Measurements from ENCODE around the gene TANC2. TPM values are rescaled to one million over a fixed set of nuclear protein-coding genes. Genes with fewer than 3 reads are reported as not detected.
A peak's percentile ranks its signal among the peaks of the same experiment; 100 is the strongest.

The TANC2 gene
- total RNA-seq = 10 to 100 TPM in 3 of 4 donors, 1 to 10 TPM in 1; 6.4 to 50.9 (median 20.1) TPM

GRCh38 chr17:62965686-62966425 lies at the start of gene TANC2:
Gene TANC2, plus strand, starts transcription at chr17:62966235. Its CDS starts 43,325 bp downstream, at chr17:63009560.
- peaks cover 0 to 28% (median 3%) of the 10 kb centered on the region in 3 donors for H3K4me1 ChIP-seq
- no peaks in the 10 kb centered on the region for H3K36me3 ChIP-seq
- peak within 1 kb of the TSS; percentile 59 to 91 (median 90) for H3K27ac ChIP-seq
- no peaks in the 10 kb centered on the region for H3K27me3 ChIP-seq
- no peaks in the 10 kb centered on the region for H3K9me3 ChIP-seq
- H3K4me3 ChIP-seq = peak within 1 kb of the TSS; percentile 95 to 97
- TF ChIP-seq POLR2AphosphoS5 (IDR thresholded peaks at IDR 0.05) = peak; percentile 37
- TF ChIP-seq, protein P1, sequence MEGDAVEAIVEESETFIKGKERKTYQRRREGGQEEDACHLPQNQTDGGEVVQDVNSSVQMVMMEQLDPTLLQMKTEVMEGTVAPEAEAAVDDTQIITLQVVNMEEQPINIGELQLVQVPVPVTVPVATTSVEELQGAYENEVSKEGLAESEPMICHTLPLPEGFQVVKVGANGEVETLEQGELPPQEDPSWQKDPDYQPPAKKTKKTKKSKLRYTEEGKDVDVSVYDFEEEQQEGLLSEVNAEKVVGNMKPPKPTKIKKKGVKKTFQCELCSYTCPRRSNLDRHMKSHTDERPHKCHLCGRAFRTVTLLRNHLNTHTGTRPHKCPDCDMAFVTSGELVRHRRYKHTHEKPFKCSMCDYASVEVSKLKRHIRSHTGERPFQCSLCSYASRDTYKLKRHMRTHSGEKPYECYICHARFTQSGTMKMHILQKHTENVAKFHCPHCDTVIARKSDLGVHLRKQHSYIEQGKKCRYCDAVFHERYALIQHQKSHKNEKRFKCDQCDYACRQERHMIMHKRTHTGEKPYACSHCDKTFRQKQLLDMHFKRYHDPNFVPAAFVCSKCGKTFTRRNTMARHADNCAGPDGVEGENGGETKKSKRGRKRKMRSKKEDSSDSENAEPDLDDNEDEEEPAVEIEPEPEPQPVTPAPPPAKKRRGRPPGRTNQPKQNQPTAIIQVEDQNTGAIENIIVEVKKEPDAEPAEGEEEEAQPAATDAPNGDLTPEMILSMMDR (IDR thresholded peaks at IDR 0.05) = no peak
- no peak for TF ChIP-seq EP300 (IDR thresholded peaks at IDR 0.05)
- TF ChIP-seq POLR2A (IDR thresholded peaks at IDR 0.05) = peak; percentile 11 to 24
- ATAC-seq = peak; percentile 92
- WGBS, 2 donors (ENCODE audit: low coverage in 1 of 2) = no CpG with 5 or more reads among the region's 81 CpGs

- no peak overlapping the region for H3K4me3 ChIP-seq
- H3K27me3 ChIP-seq = no peaks in the 10 kb centered on the region
- WGBS, 2 donors (ENCODE audit: low coverage in 1 of 2) = 48 to 55% methylated on average over 7 to 9 of the region's 9 CpGs
- H3K27ac ChIP-seq = peak overlapping the region in 1 of 4 donors; percentile 17
- no peaks in the 10 kb centered on the region for H3K36me3 ChIP-seq
- H3K9me3 ChIP-seq = peaks cover 0 to 7% (median 0%) of the 10 kb centered on the region in 3 donors
- no peak for TF ChIP-seq POLR2AphosphoS5 (IDR thresholded peaks at IDR 0.05)
- TF ChIP-seq, protein P1 (IDR thresholded peaks at IDR 0.05) = no peak
- no peak for TF ChIP-seq EP300 (IDR thresholded peaks at IDR 0.05)
- no peak for TF ChIP-seq POLR2A (IDR thresholded peaks at IDR 0.05)
- no peaks in the 10 kb centered on the region for H3K4me1 ChIP-seq
- ATAC-seq = peak; percentile 81
These were observed 49.1 kb upstream of the TANC2 start for GRCh38 chr17:62916684-62917571.

DNA sequence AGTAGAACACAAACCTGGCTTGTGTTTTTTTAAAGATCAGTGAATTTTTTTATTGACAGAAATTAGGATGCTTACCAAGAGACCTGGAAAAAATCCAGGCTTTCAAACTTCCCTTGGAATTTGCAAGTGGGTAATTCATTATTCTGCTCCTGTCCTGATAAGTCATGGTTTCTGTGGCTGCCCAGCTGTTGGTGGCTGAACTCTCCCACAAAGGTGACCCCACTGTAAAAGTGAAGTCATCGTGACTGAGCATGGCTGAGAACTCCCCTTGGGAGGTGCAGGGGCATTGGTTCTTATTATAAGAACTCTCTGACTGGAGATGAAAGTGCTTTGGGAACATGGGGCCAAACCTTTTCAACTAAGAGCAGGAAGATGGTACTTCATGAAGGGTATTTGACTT lies 46.6 kb upstream of the TANC2 start:
- no peaks in the 10 kb centered on the region for H3K4me1 ChIP-seq
- H3K27ac ChIP-seq = no peak overlapping the region
- TF ChIP-seq, protein P1 (IDR thresholded peaks at IDR 0.05) = no peak
- TF ChIP-seq EP300 (IDR thresholded peaks at IDR 0.05) (no peak), POLR2AphosphoS5 (IDR thresholded peaks at IDR 0.05) (no peak), POLR2A (IDR thresholded peaks at IDR 0.05) (no peak)
- no peak overlapping the region for H3K4me3 ChIP-seq
- ATAC-seq = no peak
- no peaks in the 10 kb centered on the region for H3K9me3 ChIP-seq
- H3K36me3 ChIP-seq = no peaks in the 10 kb centered on the region
- H3K27me3 ChIP-seq = no peaks in the 10 kb centered on the region
- WGBS, 2 donors (ENCODE audit: low coverage in 1 of 2) = 50 to 80% methylated on average over 1 of the region's 1 CpG

DNA sequence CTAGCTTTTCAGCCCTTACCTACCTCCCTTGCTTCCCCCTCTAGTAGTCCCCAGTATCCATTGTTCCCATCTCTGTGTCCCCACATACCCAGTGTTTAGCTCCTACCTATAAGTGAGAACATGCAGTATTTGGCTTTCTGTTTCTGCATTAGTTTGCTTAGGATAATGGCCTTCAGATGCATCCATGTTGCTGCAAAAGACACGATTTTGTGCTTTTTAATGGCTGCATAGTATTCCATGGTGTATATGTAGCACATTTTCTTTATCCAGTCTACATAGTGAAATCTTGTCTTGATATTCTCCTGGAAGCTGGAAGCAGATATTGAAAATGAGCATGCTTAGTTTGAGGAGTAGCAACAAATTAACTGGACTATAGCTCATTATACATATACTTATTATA lies 45.7 kb upstream of the TANC2 start:
- TF ChIP-seq, protein P1 (IDR thresholded peaks at IDR 0.05) = no peak
- TF ChIP-seq EP300 (IDR thresholded peaks at IDR 0.05) = no peak
- no peak for TF ChIP-seq POLR2A (IDR thresholded peaks at IDR 0.05)
- no peak for TF ChIP-seq POLR2AphosphoS5 (IDR thresholded peaks at IDR 0.05)
- ATAC-seq = no peak
- Histone ChIP-seq H3K36me3 (no peaks in the 10 kb centered on the region), H3K4me1 (no peaks in the 10 kb centered on the region), H3K27me3 (no peaks in the 10 kb centered on the region), H3K4me3 (no peak overlapping the region), H3K27ac (no peak overlapping the region), H3K9me3 (no peaks in the 10 kb centered on the region)
- WGBS, 2 donors (ENCODE audit: low coverage in 1 of 2) = 70 to 100% methylated on average over 1 of the region's 1 CpG

Measured in gastroesophageal sphincter (tissue), 4 donors.